H1 (cell line): ENCODE data around the gene CLN3. TPM values are rescaled to one million over a fixed set of nuclear protein-coding genes. Genes with fewer than 3 reads are reported as not detected.

ENCODE experiments used
- CTCF ChIA-PET: fragments of 300-600 bp; sonication (Branson Sonifier 250); formaldehyde crosslinking; loops from one replicate; lab custom pipeline; 2021; ENCODE audit not compliant: partially characterized antibody; lab: Charles Lee
- POLR2A ChIA-PET: fragments of 300-600 bp; sonication (Branson Sonifier 250); formaldehyde crosslinking; loops from one replicate; lab custom pipeline; 2021; ENCODE audit warnings: inconsistent platforms; ENCODE audit not compliant: partially characterized antibody; lab: Charles Lee
- DNase-seq, 2 experiments: peaks; one replicate each; pipeline versions ENCODE4 v3.0.0 to v3.0.0-alpha.2; 2010 to 2022; ENCODE audit warnings: low spot score in 2 of 2, low read depth in 1 of 2, mixed read lengths in 1 of 2
- FAIRE-seq: peaks from 2 replicates; lab custom pipeline; 2011; peaks lifted over from hg19 to GRCh38; lab: Jason Lieb, UNC
- H2AFZ ChIP-seq: 2 replicates; pipeline ENCODE4 v1.8.1; 2012; ENCODE audit warnings: low read length, inconsistent platforms
- H2AK5ac ChIP-seq: 2 replicates; pipeline ENCODE4 v1.6.1; 2013; ENCODE audit warnings: low read depth, low read length
- H2BK120ac ChIP-seq: replicated peaks from 2 replicates; pipeline ENCODE3; 2013; ENCODE audit warnings: low read depth, low read length, inconsistent platforms
- H2BK12ac ChIP-seq: 2 replicates; pipeline ENCODE4 v1.6.1; 2013; ENCODE audit warnings: low read depth, low read length
- H2BK15ac ChIP-seq: 2 replicates; pipeline ENCODE4 v1.6.1; 2013; ENCODE audit warnings: low read length
- H2BK20ac ChIP-seq: 2 replicates; pipeline ENCODE4 v1.6.1; 2013; ENCODE audit warnings: low read length
- H2BK5ac ChIP-seq: 2 replicates; pipeline ENCODE4 v1.6.1; 2013; ENCODE audit warnings: low read depth, low read length
- H3K14ac ChIP-seq: 2 replicates; pipeline ENCODE4 v1.6.1; 2013; ENCODE audit warnings: inconsistent platforms; ENCODE audit not compliant: insufficient read length
- H3K18ac ChIP-seq: 2 replicates; pipeline ENCODE4 v1.6.1; 2013; ENCODE audit warnings: low read length; ENCODE audit errors: extremely low read depth
- H3K23ac ChIP-seq: 2 replicates; pipeline ENCODE4 v1.6.1; 2013; ENCODE audit warnings: inconsistent platforms; ENCODE audit not compliant: insufficient read length
- H3K23me2 ChIP-seq: 2 replicates; pipeline ENCODE4 v1.6.1; 2013; ENCODE audit warnings: low read depth, low read length
- H3K27ac ChIP-seq: 2 replicates; pipeline ENCODE4 v1.6.1; 2011; ENCODE audit warnings: low read depth, low read length, inconsistent platforms
- H3K27me3 ChIP-seq, 4 experiments: replicated peaks in 1 of 4; 1 replicate in 1 of 4; 2 replicates in 3 of 4; pipeline versions ENCODE4 v1.6.1 to v1.8.1; 2011 to 2013; ENCODE audit warnings: low read length in 3 of 4, mild to moderate bottlenecking in 3 of 4, inconsistent platforms in 2 of 4, mixed read lengths in 2 of 4, moderate library complexity in 1 of 4; ENCODE audit not compliant: control insufficient read depth in 3 of 4, insufficient read depth in 3 of 4; ENCODE audit errors: extremely low read depth in 1 of 4
- H3K36me3 ChIP-seq, 4 experiments: 2 replicates each; pipeline versions ENCODE4 v1.6.1 to v1.8.1; 2011 to 2013; ENCODE audit warnings: mild to moderate bottlenecking in 4 of 4, low read length in 3 of 4, moderate library complexity in 2 of 4, control low read depth in 1 of 4, inconsistent platforms in 1 of 4; ENCODE audit not compliant: insufficient read depth in 4 of 4, control insufficient read depth in 2 of 4
- H3K4ac ChIP-seq: replicated peaks from 2 replicates; pipeline ENCODE3; 2013; ENCODE audit warnings: low read length, low read depth, mixed read lengths, inconsistent platforms; ENCODE audit not compliant: insufficient read length
- H3K4me1 ChIP-seq, 4 experiments: replicated peaks in 1 of 4; 1 replicate in 1 of 4; 2 replicates in 3 of 4; pipeline versions ENCODE4 v1.6.1 to v1.8.1; 2011 to 2013; ENCODE audit warnings: low read length in 3 of 4, inconsistent platforms in 2 of 4, mixed read lengths in 1 of 4; ENCODE audit not compliant: insufficient read depth in 4 of 4, control insufficient read depth in 3 of 4
- H3K4me2 ChIP-seq, 2 experiments: 2 replicates each; pipeline versions ENCODE4 v1.6.1 to v1.8.1; 2011 to 2013; ENCODE audit warnings: low read depth in 2 of 2, low read length in 2 of 2, control low read depth in 1 of 2, inconsistent platforms in 1 of 2, mild to moderate bottlenecking in 1 of 2; ENCODE audit not compliant: insufficient read depth in 1 of 2
- H3K4me3 ChIP-seq, 4 experiments: fragments of 200-600, 300-600 bp in 1 of 4; sonication (generic), shearing (Covaris generic), sonication (Bioruptor Twin) in 1 of 4; 2 replicates each; pipeline versions ENCODE4 v1.5.1 to v1.8.1; 2011 to 2016; ENCODE audit warnings: low read length in 4 of 4, low read depth in 3 of 4, control low read depth in 2 of 4, inconsistent platforms in 2 of 4, mild to moderate bottlenecking in 2 of 4, mixed read lengths in 1 of 4, moderate library complexity in 1 of 4; ENCODE audit not compliant: insufficient read depth in 2 of 4; ENCODE audit errors: extremely low read depth in 1 of 4
- H3K56ac ChIP-seq: replicated peaks from 2 replicates; pipeline ENCODE3; 2013; ENCODE audit warnings: low read depth, mild to moderate bottlenecking, mixed read lengths, low read length, inconsistent platforms; ENCODE audit not compliant: insufficient read length
- H3K79me1 ChIP-seq: 2 replicates; pipeline ENCODE4 v1.6.1; 2013; ENCODE audit warnings: low read depth, low read length, control low read depth
- H3K79me2 ChIP-seq, 2 experiments: 2 replicates each; pipeline versions ENCODE4 v1.6.1 to v1.8.1; 2012 to 2013; ENCODE audit warnings: low read length in 2 of 2, mild to moderate bottlenecking in 2 of 2, inconsistent platforms in 1 of 2; ENCODE audit not compliant: insufficient read depth in 2 of 2, control insufficient read depth in 1 of 2
- H3K9ac ChIP-seq, 4 experiments: replicated peaks in 1 of 4; 1 replicate in 1 of 4; 2 replicates in 3 of 4; pipeline versions ENCODE4 v1.6.1 to v1.8.1; 2011 to 2013; ENCODE audit warnings: low read depth in 3 of 4, low read length in 3 of 4, control low read depth in 2 of 4, mild to moderate bottlenecking in 2 of 4, moderate library complexity in 2 of 4, inconsistent platforms in 1 of 4; ENCODE audit errors: extremely low read depth in 1 of 4
- H3K9me3 ChIP-seq, 2 experiments: 2 replicates each; pipeline versions ENCODE4 v1.6.1 to v1.8.1; 2012 to 2013; ENCODE audit warnings: mild to moderate bottlenecking in 2 of 2, moderate library complexity in 2 of 2, control low read depth in 1 of 2, inconsistent platforms in 1 of 2, low read depth in 1 of 2, low read length in 1 of 2, mixed read lengths in 1 of 2; ENCODE audit not compliant: insufficient read depth in 2 of 2
- H4K20me1 ChIP-seq, 2 experiments: replicated peaks in 1 of 2; 2 replicates each; pipeline versions ENCODE3 to v1.8.1; 2011 to 2013; ENCODE audit warnings: inconsistent platforms in 2 of 2, low read length in 2 of 2, mild to moderate bottlenecking in 1 of 2; ENCODE audit not compliant: insufficient read depth in 2 of 2, control insufficient read depth in 1 of 2
- H4K5ac ChIP-seq: 2 replicates; pipeline ENCODE4 v1.6.1; 2013; ENCODE audit warnings: low read length, low read depth, mixed read lengths, inconsistent platforms; ENCODE audit not compliant: insufficient read length
- H4K8ac ChIP-seq: 2 replicates; pipeline ENCODE4 v1.8.0; 2013; ENCODE audit warnings: mild to moderate bottlenecking, moderate library complexity, low read length, inconsistent platforms; ENCODE audit not compliant: insufficient read depth; ENCODE audit errors: extremely low read depth
- H4K91ac ChIP-seq: replicated peaks from 2 replicates; pipeline ENCODE3; 2013; ENCODE audit warnings: low read length, mixed read lengths, inconsistent platforms; ENCODE audit not compliant: insufficient read length
- ATF2 ChIP-seq: IDR thresholded peaks from 2 replicates; pipeline ENCODE4 v1.6.1; 2012; ENCODE audit warnings: low read length, inconsistent platforms
- CBX5 ChIP-seq: fragments of 300-800, 300-1000 bp; sonication (generic); IDR thresholded peaks from 2 replicates; pipeline ENCODE4 v1.7.1; 2016; ENCODE audit warnings: antibody characterized with exemption, low read length, low read depth
- CEBPB ChIP-seq: IDR thresholded peaks from 2 replicates; pipeline ENCODE4 v1.6.1; 2012; ENCODE audit warnings: low read depth, low read length
- MAFK ChIP-seq: IDR thresholded peaks from 2 replicates; pipeline ENCODE4 v1.6.1; 2012; ENCODE audit warnings: low read depth, mild to moderate bottlenecking, improper control_type of control experiment, low read length
- SIRT6 ChIP-seq: IDR thresholded peaks from one replicate; pipeline ENCODE4 v1.7.1; 2012; ENCODE audit warnings: low read length, inconsistent platforms
- YY1 ChIP-seq: IDR thresholded peaks from 2 replicates; pipeline ENCODE4 v1.6.1; 2011; ENCODE audit warnings: low read depth, mild to moderate bottlenecking, low read length
- WGBS, 2 experiments: shearing (Covaris generic) in 1 of 2; methylation state at CpG; one replicate each; pipeline versions ENCODE4 v1.1.6 to v1.1.7; 2013 to 2015; ENCODE audit warnings: low lambda C conversion rate in 2 of 2, mixed read lengths in 2 of 2, inconsistent platforms in 1 of 2, low coverage in 1 of 2, missing lambda C conversion rate in 1 of 2; ENCODE audit not compliant: insufficient replicate concordance in 2 of 2, insufficient coverage in 1 of 2, insufficient read length in 1 of 2; ENCODE audit errors: extremely low coverage in 1 of 2, missing lambda C conversion rate in 1 of 2; 5-methylcytosine and 5-hydroxymethylcytosine counted together
- polyA plus RNA-seq, 7 experiments: library from polyadenylated mRNA; depleted of rRNA in 3 of 7; stranded (reverse) in 5 of 7; unstranded in 2 of 7; fragments of >200 nt in 5 of 7; fragments of 200-250 nt in 2 of 7; gene quantifications; 1 replicate in 5 of 7; 2 replicates in 1 of 7; 4 replicates in 1 of 7; pipeline versions ENCODE4 v1.2.1 to v1.2.3, GENCODE V29; 2011 to 2013; ENCODE audit warnings: missing spikeins in 2 of 7, mixed read lengths in 2 of 7
- total RNA-seq: library from RNA; stranded (reverse); fragmentation: NEBNext Ultra II Directional; extraction: Animal tissue kit (Norgen Biotek cat#: 25700); gene quantifications from 2 replicates; pipeline ENCODE4 v1.2.1, GENCODE V29; 2021

CLN3 gene
- total and polyA plus RNA-seq, 2 of the 8 experiments (the other 6 are each of a cell fraction or from before 2014, with no cell fraction given) = 22.9 to 44.3 TPM

GRCh38 chr16:28496844-28497243 lies 5.0 kb upstream of the CLN3 start:
- H3K18ac ChIP-seq = no peak overlapping the region
- H3K9ac ChIP-seq = no peak overlapping the region
- peaks cover 0 to 3% of the 10 kb centered on the region in 2 experiments for H4K20me1 ChIP-seq
- H2AK5ac ChIP-seq = no peak overlapping the region
- H2BK120ac ChIP-seq = no peak overlapping the region
- H4K8ac ChIP-seq = 0 out of 2 replicates have a peak overlapping the region, but pooled peaks have one; percentile 59
- no peak overlapping the region for H4K5ac ChIP-seq
- WGBS, 2 experiments = 92% methylated on average over 19 of the region's 19 CpGs; no CpG with 5 or more reads in 1 of the 2 experiments
- no peaks in the 10 kb centered on the region for H3K9me3 ChIP-seq
- H3K4ac ChIP-seq = no peak overlapping the region
- FAIRE-seq = no peak
- no peak overlapping the region for H2BK20ac ChIP-seq
- ChIA-PET POLR2A (no interaction called here), CTCF (interaction anchor here (1.0 to 1.1 kb wide), 2 partner anchors 9 to 55 kb away, joined by 3 read pairs; no protein-coding TSS in a partner anchor)
- H3K23ac ChIP-seq = no peak overlapping the region
- no peaks in the 10 kb centered on the region for H3K79me2 ChIP-seq
- no peak overlapping the region; the same call in 1 of the 2 replicates for H3K27ac ChIP-seq
- no peak overlapping the region for H3K14ac ChIP-seq
- H3K27me3 ChIP-seq = peaks cover 0 to 2% (median 0%) of the 10 kb centered on the region in 4 experiments; a peak in 2 of 7 replicates
- no peak overlapping the region for H2BK15ac ChIP-seq
- no peak overlapping the region for H2AFZ ChIP-seq
- H3K56ac ChIP-seq = no peak overlapping the region
- H2BK12ac ChIP-seq = no peak overlapping the region
- no peak overlapping the region for H3K4me2 ChIP-seq
- H3K4me1 ChIP-seq = no peaks in the 10 kb centered on the region
- DNase-seq = no peak
- H4K91ac ChIP-seq = no peak overlapping the region
- H3K36me3 ChIP-seq = no peaks in the 10 kb centered on the region
- peaks cover 7% of the 10 kb centered on the region; the same call in 1 of the 2 replicates for H3K23me2 ChIP-seq
- H3K4me3 ChIP-seq = no peak overlapping the region
- TF ChIP-seq MAFK (no peak), CBX5 (no peak), CEBPB (no peak), YY1 (no peak), SIRT6 (no peak), ATF2 (no peak)
- H2BK5ac ChIP-seq = no peak overlapping the region
- no peaks in the 10 kb centered on the region for H3K79me1 ChIP-seq
